ENCODE results near the gene CTNS. TPM values are rescaled to one million over a fixed set of nuclear protein-coding genes. Genes with fewer than 3 reads are reported as not detected.

The CTNS gene
- total and polyA plus RNA-seq, 2 donors = 10.6 to 13.8 TPM

DNA sequence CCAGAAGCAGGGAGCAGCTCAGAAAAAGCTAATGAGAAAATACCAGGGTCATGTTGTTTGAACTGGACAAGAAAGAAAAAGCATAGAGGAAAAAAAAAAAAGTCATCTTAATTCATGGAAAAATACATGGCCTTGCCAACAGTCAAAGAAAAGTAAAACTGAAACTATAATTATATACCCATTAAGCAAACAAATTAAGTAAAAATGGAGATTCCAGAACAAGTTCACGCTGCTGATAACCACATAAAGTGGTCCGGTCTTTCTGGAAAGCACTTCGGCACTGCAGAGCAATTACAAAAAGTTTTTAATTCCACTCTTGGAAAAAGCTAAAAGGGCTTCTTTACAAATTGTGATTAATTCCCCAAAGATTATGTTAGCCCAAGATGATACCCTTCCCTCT lies 71.8 kb downstream of the CTNS start:
- no peaks in the 10 kb centered on the region for H3K36me3 ChIP-seq (ENCODE audit: insufficient read depth)
- no peaks in the 10 kb centered on the region for H3K4me1 ChIP-seq (ENCODE audit: insufficient read depth)
- DNase-seq (ENCODE audit: extremely low spot score) = no peak
- H3K4me3 ChIP-seq (ENCODE audit: low read depth, low read length) = no peak overlapping the region
- H3K27ac ChIP-seq (ENCODE audit: low read depth) = no peak overlapping the region
- WGBS = 73% methylated on average over 3 of the region's 3 CpGs

DNA sequence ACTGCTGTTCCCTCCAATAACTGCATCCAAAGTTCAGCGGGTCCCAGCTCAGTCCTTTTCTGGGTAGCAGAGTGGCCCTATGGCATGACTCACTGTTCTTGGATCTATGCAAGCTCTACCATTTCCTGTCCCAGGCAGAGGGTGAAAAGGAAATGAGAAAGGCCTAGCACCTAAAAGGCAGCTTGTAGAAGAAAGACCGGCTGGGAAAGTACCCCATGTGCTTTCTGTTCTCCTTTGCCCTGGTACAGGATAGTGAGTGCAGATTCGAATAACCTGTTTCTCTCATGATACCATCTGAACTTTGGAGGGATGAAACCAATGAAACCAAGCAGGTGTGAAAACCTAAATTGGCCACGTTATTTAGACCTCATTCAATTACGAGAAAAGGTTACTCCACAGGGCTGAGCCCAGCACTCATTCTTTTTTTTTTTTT lies 74.4 kb downstream of the CTNS start:
- Histone ChIP-seq H3K27ac (ENCODE audit: low read depth) (peak overlapping the region; percentile 16), H3K36me3 (ENCODE audit: insufficient read depth) (peaks cover 8% of the 10 kb centered on the region), H3K4me1 (ENCODE audit: insufficient read depth) (no peaks in the 10 kb centered on the region), H3K4me3 (ENCODE audit: low read depth, low read length) (no peak overlapping the region)
- no peak for DNase-seq (ENCODE audit: extremely low spot score)
- 73% methylated on average over 5 of the region's 5 CpGs for WGBS

Other genes with a start within 250 kb of the CTNS start
- not detected for gene OR1E1, start 238.3 kb upstream of the CTNS start, total RNA-seq
- not detected for gene OR1E1, start 238.3 kb upstream of the CTNS start, polyA plus RNA-seq
- not detected for gene OR3A3, start 225.4 kb upstream of the CTNS start, total RNA-seq
- gene OR3A3, start 225.4 kb upstream of the CTNS start, polyA plus RNA-seq = not detected
- gene OR1E2, start 202.9 kb upstream of the CTNS start, total RNA-seq = not detected
- gene OR1E2, start 202.9 kb upstream of the CTNS start, polyA plus RNA-seq = not detected
- 1.0 TPM for gene SPATA22, start 164.9 kb upstream of the CTNS start, total RNA-seq
- gene SPATA22, start 164.9 kb upstream of the CTNS start, polyA plus RNA-seq = 0.23 TPM
- 44.9 TPM for gene ASPA, start 160.8 kb upstream of the CTNS start, total RNA-seq
- gene ASPA, start 160.8 kb upstream of the CTNS start, polyA plus RNA-seq = 2.8 TPM
- gene TRPV3, start 78.9 kb upstream of the CTNS start, total RNA-seq = 5.1 TPM
- gene TRPV3, start 78.9 kb upstream of the CTNS start, polyA plus RNA-seq = 0.80 TPM
- 4.5 TPM for gene TRPV1, start 27.3 kb upstream of the CTNS start, total RNA-seq
- gene TRPV1, start 27.3 kb upstream of the CTNS start, polyA plus RNA-seq = 4.0 TPM
- 12.6 TPM for gene SHPK, start 510 bp upstream of the CTNS start, total RNA-seq
- 8.0 TPM for gene SHPK, start 510 bp upstream of the CTNS start, polyA plus RNA-seq
- gene TAX1BP3, start 31.8 kb downstream of the CTNS start, total RNA-seq = 64.2 TPM
- gene TAX1BP3, start 31.8 kb downstream of the CTNS start, polyA plus RNA-seq = 129 TPM
- gene EMC6, start 32.1 kb downstream of the CTNS start, total RNA-seq = 7.8 TPM
- gene EMC6, start 32.1 kb downstream of the CTNS start, polyA plus RNA-seq = 77.1 TPM
- 1.3 TPM for gene P2RX5, start 59.4 kb downstream of the CTNS start, total RNA-seq
- 1.0 TPM for gene P2RX5, start 59.4 kb downstream of the CTNS start, polyA plus RNA-seq
- 2.2 TPM for gene HASPIN, start 87.1 kb downstream of the CTNS start, total RNA-seq
- gene HASPIN, start 87.1 kb downstream of the CTNS start, polyA plus RNA-seq = 0.08 TPM
- 14.0 TPM for gene ITGAE, start 164.4 kb downstream of the CTNS start, total RNA-seq
- 34.6 TPM for gene ITGAE, start 164.4 kb downstream of the CTNS start, polyA plus RNA-seq
- gene NCBP3, start 209.5 kb downstream of the CTNS start, total RNA-seq = 42.0 TPM
- gene NCBP3, start 209.5 kb downstream of the CTNS start, polyA plus RNA-seq = 21.2 TPM